Measurements from ENCODE around the gene CES5A.
"Not testable (repeated sequence)": the region's sequence is repeated elsewhere in the genome, so short reads cannot be mapped to it uniquely, and the experiment has no call there.

The CES5A gene

GRCh38 chr16:55843105-55843395 is 32.1 kb downstream of the CES5A start:
- Histone ChIP-seq H3K27me3 (ENCODE audit: control insufficient read depth, insufficient read depth, low read length) (no peaks in the 10 kb centered on the region), H3K9me3 (ENCODE audit: control insufficient read depth, insufficient read depth, low read length) (no peaks in the 10 kb centered on the region), H3K36me3 (ENCODE audit: control insufficient read depth, insufficient read depth, low read length) (no peaks in the 10 kb centered on the region), H3K27ac (ENCODE audit: low read depth, low read length) (no peak overlapping the region), H3K9ac (ENCODE audit: low read depth, low read length) (no peak overlapping the region), H3K4me1 (ENCODE audit: control insufficient read depth, insufficient read depth, low read length) (no peaks in the 10 kb centered on the region), H3K4me3 (ENCODE audit: low read depth, low read length) (no peak overlapping the region)

- Histone ChIP-seq H3K27me3 (ENCODE audit: control insufficient read depth, insufficient read depth, low read length) (no peaks in the 10 kb centered on the region), H3K36me3 (ENCODE audit: control insufficient read depth, insufficient read depth, low read length) (no peaks in the 10 kb centered on the region), H3K9me3 (ENCODE audit: control insufficient read depth, insufficient read depth, low read length) (no peaks in the 10 kb centered on the region), H3K9ac (ENCODE audit: low read depth, low read length) (no peak overlapping the region), H3K4me3 (ENCODE audit: low read depth, low read length) (no peak overlapping the region), H3K27ac (ENCODE audit: low read depth, low read length) (no peak overlapping the region), H3K4me1 (ENCODE audit: control insufficient read depth, insufficient read depth, low read length) (no peaks in the 10 kb centered on the region)
Observed at GRCh38 chr16:55842369-55843104, 32.6 kb downstream of the CES5A start.

GRCh38 chr16:55839115-55839514 is 36.1 kb downstream of the CES5A start:
- no peaks in the 10 kb centered on the region for H3K36me3 ChIP-seq (ENCODE audit: control insufficient read depth, insufficient read depth, low read length)
- no peaks in the 10 kb centered on the region for H3K27me3 ChIP-seq (ENCODE audit: control insufficient read depth, insufficient read depth, low read length)
- H3K9ac ChIP-seq (ENCODE audit: low read depth, low read length) = no peak overlapping the region
- H3K27ac ChIP-seq (ENCODE audit: low read depth, low read length) = no peak overlapping the region
- H3K4me1 ChIP-seq (ENCODE audit: control insufficient read depth, insufficient read depth, low read length) = no peaks in the 10 kb centered on the region
- H3K4me3 ChIP-seq (ENCODE audit: low read depth, low read length) = no peak overlapping the region
- no peaks in the 10 kb centered on the region for H3K9me3 ChIP-seq (ENCODE audit: control insufficient read depth, insufficient read depth, low read length)

GRCh38 chr16:55836158-55836611 is 39.0 kb downstream of the CES5A start:
- Histone ChIP-seq H3K9ac (ENCODE audit: low read depth, low read length) (no peak overlapping the region), H3K27me3 (ENCODE audit: control insufficient read depth, insufficient read depth, low read length) (no peaks in the 10 kb centered on the region), H3K4me1 (ENCODE audit: control insufficient read depth, insufficient read depth, low read length) (no peaks in the 10 kb centered on the region), H3K27ac (ENCODE audit: low read depth, low read length) (no peak overlapping the region), H3K4me3 (ENCODE audit: low read depth, low read length) (no peak overlapping the region), H3K36me3 (ENCODE audit: control insufficient read depth, insufficient read depth, low read length) (no peaks in the 10 kb centered on the region), H3K9me3 (ENCODE audit: control insufficient read depth, insufficient read depth, low read length) (no peaks in the 10 kb centered on the region)

- Histone ChIP-seq H3K27ac (ENCODE audit: low read depth, low read length) (no peak overlapping the region), H3K4me1 (ENCODE audit: control insufficient read depth, insufficient read depth, low read length) (no peaks in the 10 kb centered on the region), H3K36me3 (ENCODE audit: control insufficient read depth, insufficient read depth, low read length) (no peaks in the 10 kb centered on the region), H3K9me3 (ENCODE audit: control insufficient read depth, insufficient read depth, low read length) (no peaks in the 10 kb centered on the region), H3K4me3 (ENCODE audit: low read depth, low read length) (no peak overlapping the region), H3K27me3 (ENCODE audit: control insufficient read depth, insufficient read depth, low read length) (no peaks in the 10 kb centered on the region), H3K9ac (ENCODE audit: low read depth, low read length) (no peak overlapping the region)
Observed at GRCh38 chr16:55835581-55835980, 39.6 kb downstream of the CES5A start.

GRCh38 chr16:55835173-55835572 is 40.0 kb downstream of the CES5A start:
- H3K27ac ChIP-seq (ENCODE audit: low read depth, low read length); H3K4me1 ChIP-seq (ENCODE audit: control insufficient read depth, insufficient read depth, low read length); H3K27me3 ChIP-seq (ENCODE audit: control insufficient read depth, insufficient read depth, low read length); H3K36me3 ChIP-seq (ENCODE audit: control insufficient read depth, insufficient read depth, low read length); H3K4me3 ChIP-seq (ENCODE audit: low read depth, low read length); H3K9me3 ChIP-seq (ENCODE audit: control insufficient read depth, insufficient read depth, low read length); H3K9ac ChIP-seq (ENCODE audit: low read depth, low read length): not testable (repeated sequence)

- no peaks in the 10 kb centered on the region for H3K27me3 ChIP-seq (ENCODE audit: control insufficient read depth, insufficient read depth, low read length)
- no peaks in the 10 kb centered on the region for H3K36me3 ChIP-seq (ENCODE audit: control insufficient read depth, insufficient read depth, low read length)
- H3K4me3 ChIP-seq (ENCODE audit: low read depth, low read length) = no peak overlapping the region
- no peak overlapping the region for H3K9ac ChIP-seq (ENCODE audit: low read depth, low read length)
- no peak overlapping the region for H3K27ac ChIP-seq (ENCODE audit: low read depth, low read length)
- H3K4me1 ChIP-seq (ENCODE audit: control insufficient read depth, insufficient read depth, low read length) = no peaks in the 10 kb centered on the region
- no peaks in the 10 kb centered on the region for H3K9me3 ChIP-seq (ENCODE audit: control insufficient read depth, insufficient read depth, low read length)
Observed at GRCh38 chr16:55834049-55834448, 41.1 kb downstream of the CES5A start.

- H3K4me3 ChIP-seq (ENCODE audit: low read depth, low read length) = no peak within 1 kb of the TSS
Observed at GRCh38 chr16:55832773-55833691, 42.1 kb downstream of the CES5A start, which contains the start of gene CES1. Gene CES1 (minus strand): TSS chr16:55833096. CDS start chr16:55833055, 41 bp downstream.

GRCh38 chr16:55832425-55832772 is 42.8 kb downstream of the CES5A start:
- no peaks in the 10 kb centered on the region for H3K36me3 ChIP-seq (ENCODE audit: control insufficient read depth, insufficient read depth, low read length)
- H3K9me3 ChIP-seq (ENCODE audit: control insufficient read depth, insufficient read depth, low read length) = no peaks in the 10 kb centered on the region
- H3K9ac ChIP-seq (ENCODE audit: low read depth, low read length) = no peak overlapping the region
- no peak overlapping the region for H3K27ac ChIP-seq (ENCODE audit: low read depth, low read length)
- no peaks in the 10 kb centered on the region for H3K4me1 ChIP-seq (ENCODE audit: control insufficient read depth, insufficient read depth, low read length)
- no peak overlapping the region for H3K4me3 ChIP-seq (ENCODE audit: low read depth, low read length)
- H3K27me3 ChIP-seq (ENCODE audit: control insufficient read depth, insufficient read depth, low read length) = no peaks in the 10 kb centered on the region

More at GRCh38 chr16:55832773-55833691, 42.1 kb downstream of the CES5A start, which contains the start of gene CES1:
- H3K4me1 ChIP-seq (ENCODE audit: control insufficient read depth, insufficient read depth, low read length) = no peaks in the 10 kb centered on the region
- no peak within 1 kb of the TSS for H3K9ac ChIP-seq (ENCODE audit: low read depth, low read length)
- no peaks in the 10 kb centered on the region for H3K36me3 ChIP-seq (ENCODE audit: control insufficient read depth, insufficient read depth, low read length)
- no peaks in the 10 kb centered on the region for H3K9me3 ChIP-seq (ENCODE audit: control insufficient read depth, insufficient read depth, low read length)
- no peak within 1 kb of the TSS for H3K27ac ChIP-seq (ENCODE audit: low read depth, low read length)
- H3K27me3 ChIP-seq (ENCODE audit: control insufficient read depth, insufficient read depth, low read length) = no peaks in the 10 kb centered on the region

- H3K4me3 ChIP-seq (ENCODE audit: low read depth, low read length) = no peak overlapping the region
- H3K27ac ChIP-seq (ENCODE audit: low read depth, low read length) = no peak overlapping the region
- H3K9ac ChIP-seq (ENCODE audit: low read depth, low read length) = no peak overlapping the region
- no peaks in the 10 kb centered on the region; the same call in 1 of the 2 replicates for H3K27me3 ChIP-seq (ENCODE audit: control insufficient read depth, insufficient read depth, low read length)
- H3K36me3 ChIP-seq (ENCODE audit: control insufficient read depth, insufficient read depth, low read length) = no peaks in the 10 kb centered on the region
- no peaks in the 10 kb centered on the region for H3K4me1 ChIP-seq (ENCODE audit: control insufficient read depth, insufficient read depth, low read length)
- H3K9me3 ChIP-seq (ENCODE audit: control insufficient read depth, insufficient read depth, low read length) = no peaks in the 10 kb centered on the region
Observed at GRCh38 chr16:55830658-55831294, 44.4 kb downstream of the CES5A start.

GRCh38 chr16:55829232-55829631 is 45.9 kb downstream of the CES5A start:
- not testable (repeated sequence) for H3K27me3 ChIP-seq (ENCODE audit: control insufficient read depth, insufficient read depth, low read length); H3K36me3 ChIP-seq (ENCODE audit: control insufficient read depth, insufficient read depth, low read length); H3K4me3 ChIP-seq (ENCODE audit: low read depth, low read length); H3K27ac ChIP-seq (ENCODE audit: low read depth, low read length); H3K9me3 ChIP-seq (ENCODE audit: control insufficient read depth, insufficient read depth, low read length); H3K9ac ChIP-seq (ENCODE audit: low read depth, low read length); H3K4me1 ChIP-seq (ENCODE audit: control insufficient read depth, insufficient read depth, low read length)
